Measurements from ENCODE around the gene MGAT5. TPM values are rescaled to one million over a fixed set of nuclear protein-coding genes. Genes with fewer than 3 reads are reported as not detected.

Gene MGAT5
- polyA plus RNA-seq, 3 donors, result 51.2 to 54.0 (median 53.7) TPM

GRCh38 chr2:134325696-134326095, 71.8 kb downstream of the MGAT5 start:
- no peak for DNase-seq (ENCODE audit: low read depth in 3 of 3, low spot score in 2 of 3)

GRCh38 chr2:134327367-134327766, 73.5 kb downstream of the MGAT5 start:
- no peak for DNase-seq (ENCODE audit: low read depth in 3 of 3, low spot score in 2 of 3)

GRCh38 chr2:134331081-134331480, 77.2 kb downstream of the MGAT5 start:
- no peak for DNase-seq (ENCODE audit: low read depth in 3 of 3, low spot score in 2 of 3)

- DNase-seq (ENCODE audit: low read depth in 3 of 3, low spot score in 2 of 3), result no peak
These were observed 79.8 kb downstream of the MGAT5 start for GRCh38 chr2:134333646-134334189.

GRCh38 chr2:134334542-134335353, 80.9 kb downstream of the MGAT5 start:
- DNase-seq (ENCODE audit: low read depth in 3 of 3, low spot score in 2 of 3), result no peak

- no peak for DNase-seq (ENCODE audit: low read depth in 3 of 3, low spot score in 2 of 3)
These were observed 81.7 kb downstream of the MGAT5 start for GRCh38 chr2:134335601-134336000.

- DNase-seq (ENCODE audit: low read depth in 3 of 3, low spot score in 2 of 3), result no peak
These were observed 82.5 kb downstream of the MGAT5 start for GRCh38 chr2:134336352-134336751.

GRCh38 chr2:134336921-134337320, 83.0 kb downstream of the MGAT5 start:
- no peak for DNase-seq (ENCODE audit: low read depth in 3 of 3, low spot score in 2 of 3)

- no peak for DNase-seq (ENCODE audit: low read depth in 3 of 3, low spot score in 2 of 3)
These were observed 83.8 kb downstream of the MGAT5 start for GRCh38 chr2:134337631-134338030.

- no peak for DNase-seq (ENCODE audit: low read depth in 3 of 3, low spot score in 2 of 3)
These were observed 84.3 kb downstream of the MGAT5 start for GRCh38 chr2:134338208-134338607.

GRCh38 chr2:134341476-134341875, 87.6 kb downstream of the MGAT5 start:
- no peak for DNase-seq (ENCODE audit: low read depth in 3 of 3, low spot score in 2 of 3)

- no peak for DNase-seq (ENCODE audit: low read depth in 3 of 3, low spot score in 2 of 3)
These were observed 91.3 kb downstream of the MGAT5 start for GRCh38 chr2:134344954-134345697.

GRCh38 chr2:134346141-134346540, 92.3 kb downstream of the MGAT5 start:
- DNase-seq (ENCODE audit: low read depth in 3 of 3, low spot score in 2 of 3), result no peak

GRCh38 chr2:134347756-134348155, 93.9 kb downstream of the MGAT5 start:
- no peak for DNase-seq (ENCODE audit: low read depth in 3 of 3, low spot score in 2 of 3)

- no peak for DNase-seq (ENCODE audit: low read depth in 3 of 3, low spot score in 2 of 3)
These were observed 94.4 kb downstream of the MGAT5 start for GRCh38 chr2:134348239-134348638.

GRCh38 chr2:134348760-134349159, 94.9 kb downstream of the MGAT5 start:
- no peak for DNase-seq (ENCODE audit: low read depth in 3 of 3, low spot score in 2 of 3)

GRCh38 chr2:134351016-134351415, 97.1 kb downstream of the MGAT5 start:
- DNase-seq (ENCODE audit: low read depth in 3 of 3, low spot score in 2 of 3), result no peak

GRCh38 chr2:134351899-134352298, 98.0 kb downstream of the MGAT5 start:
- no peak for DNase-seq (ENCODE audit: low read depth in 3 of 3, low spot score in 2 of 3)

GRCh38 chr2:134352844-134353243, 99.0 kb downstream of the MGAT5 start:
- DNase-seq (ENCODE audit: low read depth in 3 of 3, low spot score in 2 of 3), result no peak

GRCh38 chr2:134354611-134355010, 100.7 kb downstream of the MGAT5 start:
- no peak for DNase-seq (ENCODE audit: low read depth in 3 of 3, low spot score in 2 of 3)

- DNase-seq (ENCODE audit: low read depth in 3 of 3, low spot score in 2 of 3), result no peak
These were observed 103.9 kb downstream of the MGAT5 start for GRCh38 chr2:134357814-134358213.
